Nucleus accumbens (tissue), 56 donors: ENCODE results near the gene KAZN.
A peak's percentile ranks its signal among the peaks of the same experiment; 100 is the strongest.
"Not testable (repeated sequence)": the region's sequence is repeated elsewhere in the genome, so short reads cannot be mapped to it uniquely, and the experiment has no call there.

Experiments
- DNase-seq, 56 donors: peaks; one replicate each; lab custom pipeline; 2025; lab: John Stamatoyannopoulos, UW

Gene KAZN

DNA sequence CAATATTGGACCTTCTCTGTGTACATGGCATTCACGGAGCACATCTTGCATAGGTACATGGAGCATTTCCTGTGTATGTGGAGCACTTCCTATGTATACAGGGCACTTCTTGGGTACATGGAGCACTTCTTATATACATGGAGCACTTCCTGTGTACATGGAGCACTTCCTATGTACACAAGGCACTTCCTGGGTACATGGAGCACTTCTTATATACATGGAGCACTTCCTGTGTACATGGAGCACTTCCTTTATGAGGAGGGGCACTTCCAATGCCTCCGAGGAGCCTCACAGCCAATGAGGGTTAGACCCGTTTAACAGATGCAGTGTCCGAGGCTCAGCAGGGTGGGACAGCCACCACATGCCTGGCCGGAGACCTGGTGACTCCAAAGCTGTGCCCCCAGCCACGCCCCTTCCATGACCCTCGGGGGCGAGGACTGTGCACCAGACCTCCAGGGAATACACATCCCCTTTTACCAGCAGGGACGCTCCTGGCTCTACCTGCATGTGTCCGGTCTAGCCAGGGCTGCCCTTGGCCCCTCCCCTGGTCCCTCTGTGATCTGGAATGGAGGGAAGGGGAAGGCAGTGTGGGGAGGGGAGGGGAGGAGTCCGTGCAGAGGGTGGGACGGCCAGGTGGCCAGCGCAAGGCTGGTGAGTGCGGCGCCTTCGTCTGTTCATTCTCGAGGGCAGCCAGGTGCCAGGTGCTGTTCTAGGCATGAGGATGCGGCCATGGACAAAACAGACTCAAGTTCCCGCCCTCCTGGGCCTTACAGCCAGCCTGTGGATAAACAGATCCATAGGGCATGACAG lies 360.0 kb downstream of the KAZN start:
- DNase-seq: no peak

GRCh38 chr1:14959059-14959694 lies 360.7 kb downstream of the KAZN start:
- DNase-seq: no peak

DNA sequence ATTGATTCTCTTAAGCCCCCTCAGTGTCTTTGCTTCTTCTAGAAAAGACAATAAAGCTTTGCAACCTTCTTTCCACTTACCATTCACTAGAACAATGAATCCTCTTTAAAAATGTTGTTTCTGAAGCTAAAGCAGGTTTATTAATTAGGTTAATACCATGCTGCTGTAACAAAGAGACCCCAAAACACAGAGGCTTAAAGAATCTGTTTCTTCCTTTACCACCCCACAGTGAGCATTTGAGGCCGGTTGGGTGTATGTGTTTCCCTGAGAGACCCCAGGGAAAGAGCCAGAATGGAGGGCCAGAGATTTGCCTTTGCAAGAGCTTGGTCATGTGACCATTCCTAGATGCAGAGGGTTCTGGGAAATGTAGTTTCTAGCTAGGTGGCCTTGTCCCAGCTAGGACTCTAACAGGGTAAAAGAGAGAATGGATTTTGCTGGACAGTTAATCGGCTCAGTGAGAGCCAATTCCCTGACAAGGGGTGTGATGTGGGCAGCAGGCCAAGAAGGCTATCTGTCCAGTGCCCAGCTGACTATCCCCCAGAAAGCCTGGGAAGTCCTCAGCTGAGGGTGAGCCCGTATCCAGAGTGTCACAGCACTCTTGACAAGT lies 363.3 kb downstream of the KAZN start:
- DNase-seq: no peak

DNA sequence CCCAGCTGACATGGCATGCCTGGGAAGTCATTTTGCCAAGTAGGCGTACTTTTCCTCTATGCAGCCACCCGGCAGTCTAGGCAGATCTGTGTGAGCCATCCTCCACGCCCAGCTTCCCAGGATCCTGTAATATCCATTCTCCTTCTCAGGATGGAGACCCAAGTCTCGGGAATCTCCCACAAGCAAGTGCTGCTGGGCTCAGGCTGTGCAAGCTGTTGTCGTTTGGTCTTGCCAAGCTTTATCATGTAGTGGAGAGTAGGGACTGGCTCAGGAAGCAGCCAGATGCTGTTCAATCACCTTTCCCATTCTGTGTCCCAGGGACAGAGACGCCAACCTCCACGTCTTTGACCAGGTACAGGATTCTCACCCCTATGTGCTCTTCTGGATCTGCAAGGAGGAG lies 363.9 kb downstream of the KAZN start:
- no peak for DNase-seq

- not testable (repeated sequence) for DNase-seq
These were observed 365.6 kb downstream of the KAZN start for GRCh38 chr1:14963791-14964710.

- no peak for DNase-seq
These were observed 366.2 kb downstream of the KAZN start for GRCh38 chr1:14964711-14965055.

- DNase-seq: peak in 49 of 56 donors; percentile 5 to 78 (median 50)
These were observed 369.9 kb downstream of the KAZN start for GRCh38 chr1:14968251-14968851.

GRCh38 chr1:14969006-14969405 lies 370.5 kb downstream of the KAZN start:
- peak in 11 of 56 donors; percentile 12 to 61 (median 34) for DNase-seq

- DNase-seq: peak in 22 of 56 donors; percentile 4 to 80 (median 18)
These were observed 371.8 kb downstream of the KAZN start for GRCh38 chr1:14970115-14970798.

GRCh38 chr1:14970799-14971141 lies 372.3 kb downstream of the KAZN start:
- DNase-seq: no peak

- DNase-seq: no peak
These were observed 372.7 kb downstream of the KAZN start for GRCh38 chr1:14971221-14971620.

GRCh38 chr1:14972107-14972506 lies 373.6 kb downstream of the KAZN start:
- no peak for DNase-seq

DNA sequence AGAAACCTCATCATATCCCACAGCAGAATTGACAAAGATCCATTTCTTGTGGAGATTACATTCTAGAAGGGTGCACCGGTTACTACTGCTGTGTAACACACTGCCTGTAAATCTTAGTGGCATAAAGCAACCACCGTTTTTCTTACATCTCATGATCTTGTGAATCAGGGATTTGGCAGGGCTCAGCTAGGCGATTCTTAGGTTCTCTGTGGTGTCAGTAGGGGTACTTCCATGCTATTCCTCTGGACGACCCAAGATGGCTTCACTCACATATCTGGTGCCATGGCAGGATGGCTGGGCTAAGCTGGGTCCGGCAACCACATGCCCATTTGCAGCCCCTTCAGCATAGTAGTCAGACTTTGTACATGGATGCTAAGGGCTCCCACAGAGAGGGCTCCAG lies 375.3 kb downstream of the KAZN start:
- DNase-seq: no peak

DNA sequence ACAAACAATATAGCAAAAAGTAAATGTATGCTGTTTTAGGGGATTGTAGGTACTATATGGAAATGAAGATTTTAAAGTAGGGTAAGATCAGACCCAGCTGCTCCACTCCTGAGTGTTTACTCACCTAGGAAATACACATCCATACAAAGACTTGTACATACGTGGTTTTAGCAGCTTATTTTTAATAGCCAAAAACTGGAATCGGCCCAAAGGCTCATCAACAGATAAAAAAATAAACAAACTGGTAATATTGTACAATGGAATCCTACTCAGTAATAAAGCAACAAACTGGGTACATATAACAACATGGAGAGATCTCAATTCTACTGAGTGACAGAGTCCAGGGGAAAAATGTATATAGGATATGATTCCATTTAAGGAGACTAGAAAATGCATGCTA lies 375.9 kb downstream of the KAZN start:
- no peak for DNase-seq

DNA sequence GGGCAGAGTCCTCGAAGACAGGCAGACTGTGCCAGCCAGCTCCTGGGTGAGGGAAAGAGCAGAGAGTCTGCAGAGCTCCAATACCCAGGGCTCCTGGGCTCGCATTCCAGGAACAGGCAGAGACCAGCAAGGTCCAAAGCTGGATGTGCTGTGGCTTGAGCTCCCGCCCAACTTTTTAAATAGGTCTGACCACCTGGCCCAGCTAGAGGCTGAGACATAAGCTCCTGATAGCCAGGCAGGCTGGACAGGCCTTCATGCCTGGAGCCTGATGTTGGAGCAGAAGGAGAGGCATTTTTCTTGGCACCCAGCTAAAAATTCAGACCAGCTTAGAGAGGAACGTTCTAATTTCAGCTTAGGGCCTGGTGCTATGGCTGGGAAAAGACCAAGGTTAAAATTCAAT lies 376.6 kb downstream of the KAZN start:
- no peak for DNase-seq

- no peak for DNase-seq
These were observed 377.8 kb downstream of the KAZN start for GRCh38 chr1:14976256-14976655.

- DNase-seq: no peak
These were observed 378.9 kb downstream of the KAZN start for GRCh38 chr1:14977338-14977931.

DNA sequence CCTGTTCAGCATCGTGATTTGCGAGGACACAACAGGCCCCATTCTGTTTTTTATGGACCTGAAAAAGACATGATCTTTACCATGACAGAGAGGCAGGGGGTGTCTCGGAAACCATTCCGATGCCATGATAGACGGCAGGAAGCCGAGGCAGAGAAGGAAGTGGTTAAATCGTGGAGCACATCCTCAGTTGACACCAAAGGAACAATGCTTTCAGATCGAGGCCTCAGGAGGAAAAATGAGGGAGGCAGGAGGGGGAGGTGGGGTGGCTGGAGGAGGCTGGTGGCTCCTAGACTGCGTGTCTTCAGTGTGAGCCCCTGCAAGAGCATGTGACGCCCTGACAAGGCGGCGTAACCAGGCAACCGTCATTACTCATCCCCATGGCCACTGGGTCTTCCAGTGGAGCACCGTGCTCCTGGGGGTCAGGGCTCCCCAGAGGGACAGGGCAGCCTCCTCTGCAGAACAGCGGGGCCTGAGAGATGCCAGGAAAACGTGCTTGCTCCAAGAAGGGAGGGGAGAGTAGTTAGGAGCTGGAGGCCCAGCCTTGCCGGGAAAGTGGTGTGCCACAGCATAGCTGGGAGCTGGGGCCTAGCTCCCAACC lies 382.2 kb downstream of the KAZN start:
- peak in 7 of 56 donors; percentile 2 to 50 (median 23) for DNase-seq

- DNase-seq: no peak
These were observed 383.5 kb downstream of the KAZN start for GRCh38 chr1:14982029-14982428.
